HEK293 (cell line): ENCODE data around the gene SIAH2.

Experiments
- CTCF ChIA-PET: fragments of 350-600 bp; formaldehyde crosslinking; extraction: SDS; loops from one replicate; lab custom pipeline; 2021; ENCODE audit warnings: antibody characterized with exemption; lab: Yijun Ruan, JAX
- POLR2A ChIA-PET: fragments of 300-600 bp; formaldehyde crosslinking; extraction: SDS; loops from one replicate; lab custom pipeline; 2020; ENCODE audit warnings: antibody characterized with exemption, inconsistent platforms; lab: Yijun Ruan, JAX
- H3K27ac ChIP-seq: fragments of 200-500 bp; sonication (Bioruptor generic); 2 replicates; pipeline ENCODE4 v1.5.1; 2014; ENCODE audit warnings: low read depth, low read length, control low read depth, inconsistent platforms; ENCODE audit errors: extremely low read depth
- H3K36me3 ChIP-seq, 2 experiments: fragments of 200-500 bp in 1 of 2; sonication (Bioruptor generic) in 1 of 2; 1 replicate in 1 of 2; 2 replicates in 1 of 2; pipeline ENCODE4 v1.5.1; 2014 to 2017; ENCODE audit warnings: inconsistent platforms in 2 of 2, low read length in 2 of 2; ENCODE audit not compliant: control insufficient read depth in 2 of 2, insufficient read depth in 1 of 2
- H3K4me1 ChIP-seq: fragments of 200-500 bp; sonication (Bioruptor generic); 2 replicates; pipeline ENCODE4 v1.5.1; 2014; ENCODE audit warnings: mild to moderate bottlenecking, low read length, inconsistent platforms; ENCODE audit not compliant: control insufficient read depth, insufficient read depth
- H3K4me3 ChIP-seq: 2 replicates; pipeline ENCODE4 v1.5.1; 2011; ENCODE audit warnings: low read depth, mild to moderate bottlenecking, control low read depth, low read length, moderate library complexity
- H3K9me3 ChIP-seq: fragments of 200-500 bp; sonication (Bioruptor generic); 2 replicates; pipeline ENCODE4 v1.5.1; 2014; ENCODE audit warnings: low read depth, low read length, inconsistent platforms; ENCODE audit not compliant: control insufficient read depth, insufficient read depth
- HOXD13 ChIP-seq: sonication (generic); formaldehyde crosslinking; IDR thresholded peaks from 2 replicates; pipeline ENCODE4 v1.8.0; 2022; ENCODE audit warnings: missing genetic modification reagents, borderline replicate concordance
- INSM2 ChIP-seq: fragments of 450-650 bp; formaldehyde crosslinking; IDR thresholded peaks from 2 replicates; pipeline ENCODE4 v1.5.1; 2016; ENCODE audit warnings: missing biosample characterization, missing genetic modification characterization
- KLF17 ChIP-seq: fragments of 450-650 bp; formaldehyde crosslinking; IDR thresholded peaks from 2 replicates; pipeline ENCODE4 v1.5.1; 2016; ENCODE audit warnings: missing biosample characterization, missing genetic modification characterization
- MEIS1 ChIP-seq: sonication (generic); formaldehyde crosslinking; IDR thresholded peaks from 2 replicates; pipeline ENCODE4 v1.8.1; 2022; ENCODE audit warnings: missing genetic modification reagents, mild to moderate bottlenecking, borderline replicate concordance
- ZBTB44 ChIP-seq: fragments of 450-650 bp; IDR thresholded peaks from 2 replicates; pipeline ENCODE4 v1.5.1; 2018; ENCODE audit warnings: missing biosample characterization, mild to moderate bottlenecking, missing genetic modification characterization
- ZFP41 ChIP-seq: fragments of 450-650 bp; formaldehyde crosslinking; IDR thresholded peaks from 2 replicates; pipeline ENCODE4 v1.5.1; 2016; ENCODE audit warnings: missing biosample characterization, missing genetic modification characterization, borderline replicate concordance
- ZNF426 ChIP-seq: fragments of 450-650 bp; formaldehyde crosslinking; IDR thresholded peaks from 2 replicates; pipeline ENCODE4 v1.5.1; 2017; ENCODE audit warnings: missing biosample characterization, missing genetic modification characterization, mild to moderate bottlenecking, inconsistent platforms, moderate library complexity
- ZNF561 ChIP-seq: fragments of 450-650 bp; IDR thresholded peaks from 2 replicates; pipeline ENCODE4 v1.5.1; 2018; ENCODE audit warnings: missing biosample characterization, missing genetic modification characterization, borderline replicate concordance
- ZNF585B ChIP-seq: fragments of 450-650 bp; formaldehyde crosslinking; IDR thresholded peaks from 2 replicates; pipeline ENCODE4 v1.5.1; 2016; ENCODE audit warnings: missing biosample characterization, missing genetic modification characterization
- ZNF677 ChIP-seq: fragments of 450-650 bp; IDR thresholded peaks from 2 replicates; pipeline ENCODE4 v1.5.0; 2018; ENCODE audit warnings: missing biosample characterization, mild to moderate bottlenecking, missing genetic modification characterization, moderate library complexity
- ZNF704 ChIP-seq: fragments of 450-650 bp; formaldehyde crosslinking; IDR thresholded peaks from 2 replicates; pipeline ENCODE4 v1.5.1; 2016; ENCODE audit warnings: missing biosample characterization, missing genetic modification characterization
- ZNF776 ChIP-seq: fragments of 450-650 bp; formaldehyde crosslinking; IDR thresholded peaks from 2 replicates; pipeline ENCODE4 v1.5.0; 2017; ENCODE audit warnings: missing biosample characterization, missing genetic modification characterization, borderline replicate concordance
- TF ChIP-seq, protein P1 (sequence below): fragments of 450-650 bp; formaldehyde crosslinking; IDR thresholded peaks from 2 replicates; pipeline ENCODE4 v1.5.1; 2016; ENCODE audit warnings: missing biosample characterization, missing genetic modification characterization, low read depth
- TF ChIP-seq, protein P2 (sequence below): fragments of 450-650 bp; formaldehyde crosslinking; IDR thresholded peaks from 2 replicates; pipeline ENCODE4 v1.5.1; 2016; ENCODE audit warnings: missing biosample characterization, missing genetic modification characterization, low read depth

The SIAH2 gene

GRCh38 chr3:150784747-150785125, 21.8 kb upstream of the SIAH2 start (continued):
- TF ChIP-seq ZBTB44 = no peak
- TF ChIP-seq ZNF704 (tag by site-specific recombination) = no peak
- TF ChIP-seq ZNF677 (tag by site-specific recombination) = no peak
- TF ChIP-seq, protein P1, sequence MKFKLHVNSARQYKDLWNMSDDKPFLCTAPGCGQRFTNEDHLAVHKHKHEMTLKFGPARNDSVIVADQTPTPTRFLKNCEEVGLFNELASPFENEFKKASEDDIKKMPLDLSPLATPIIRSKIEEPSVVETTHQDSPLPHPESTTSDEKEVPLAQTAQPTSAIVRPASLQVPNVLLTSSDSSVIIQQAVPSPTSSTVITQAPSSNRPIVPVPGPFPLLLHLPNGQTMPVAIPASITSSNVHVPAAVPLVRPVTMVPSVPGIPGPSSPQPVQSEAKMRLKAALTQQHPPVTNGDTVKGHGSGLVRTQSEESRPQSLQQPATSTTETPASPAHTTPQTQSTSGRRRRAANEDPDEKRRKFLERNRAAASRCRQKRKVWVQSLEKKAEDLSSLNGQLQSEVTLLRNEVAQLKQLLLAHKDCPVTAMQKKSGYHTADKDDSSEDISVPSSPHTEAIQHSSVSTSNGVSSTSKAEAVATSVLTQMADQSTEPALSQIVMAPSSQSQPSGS (tag by site-specific recombination) = no peak
- TF ChIP-seq KLF17 (tag by site-specific recombination) = no peak

DNA sequence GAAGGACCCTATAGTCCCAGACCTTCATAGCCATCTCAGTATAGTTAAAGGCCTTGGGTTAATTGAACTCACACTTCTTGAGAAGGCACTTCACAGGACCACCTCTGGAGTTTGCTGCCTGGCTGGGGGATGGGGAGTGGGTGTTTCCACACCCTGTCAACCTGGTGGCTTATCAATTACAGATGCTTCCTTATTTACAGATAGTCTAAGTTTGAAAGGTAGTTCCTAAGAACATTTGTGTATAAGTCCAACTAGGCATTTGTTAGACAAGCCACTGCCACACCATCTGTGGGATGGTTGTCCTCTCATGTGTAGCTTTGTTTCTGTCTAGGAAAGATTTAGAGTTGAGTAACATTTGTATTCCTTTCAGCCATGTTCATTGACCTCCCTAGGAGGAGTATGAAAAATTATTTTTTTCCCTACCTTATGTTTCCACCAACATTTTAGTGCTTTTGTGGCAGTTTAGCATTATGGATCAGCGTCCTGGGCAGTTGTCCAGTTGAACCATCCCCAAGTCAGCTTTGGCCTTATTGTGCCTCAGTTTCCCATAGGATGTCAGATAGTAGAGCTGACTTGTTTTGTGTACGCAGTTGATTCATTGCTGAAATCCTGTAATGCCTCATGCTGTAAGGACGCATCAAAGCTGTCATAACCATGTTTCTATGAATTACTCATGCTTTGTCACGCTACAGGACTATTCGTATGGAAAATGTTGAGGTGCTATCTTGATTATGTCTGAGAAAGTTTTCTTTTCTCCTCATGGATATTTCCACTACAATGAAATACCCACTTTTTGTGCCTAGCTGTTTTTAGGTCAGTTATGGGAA, 21.2 kb upstream of the SIAH2 start:
- no peaks in the 10 kb centered on the region for H3K36me3 ChIP-seq
- H3K4me1 ChIP-seq = no peaks in the 10 kb centered on the region
- H3K9me3 ChIP-seq = no peaks in the 10 kb centered on the region
- ChIA-PET POLR2A (no interaction called here), CTCF (no interaction called here)
- no peak overlapping the region for H3K4me3 ChIP-seq
- TF ChIP-seq ZNF561 (tag by site-specific recombination) (no peak), INSM2 (tag by site-specific recombination) (no peak), ZNF426 (no peak), MEIS1 (CRISPR knock-in tag) (no peak), HOXD13 (no peak), ZNF585B (tag by site-specific recombination) (no peak), ZNF776 (tag by site-specific recombination) (no peak), ZFP41 (tag by site-specific recombination) (no peak)
- TF ChIP-seq, protein P2, sequence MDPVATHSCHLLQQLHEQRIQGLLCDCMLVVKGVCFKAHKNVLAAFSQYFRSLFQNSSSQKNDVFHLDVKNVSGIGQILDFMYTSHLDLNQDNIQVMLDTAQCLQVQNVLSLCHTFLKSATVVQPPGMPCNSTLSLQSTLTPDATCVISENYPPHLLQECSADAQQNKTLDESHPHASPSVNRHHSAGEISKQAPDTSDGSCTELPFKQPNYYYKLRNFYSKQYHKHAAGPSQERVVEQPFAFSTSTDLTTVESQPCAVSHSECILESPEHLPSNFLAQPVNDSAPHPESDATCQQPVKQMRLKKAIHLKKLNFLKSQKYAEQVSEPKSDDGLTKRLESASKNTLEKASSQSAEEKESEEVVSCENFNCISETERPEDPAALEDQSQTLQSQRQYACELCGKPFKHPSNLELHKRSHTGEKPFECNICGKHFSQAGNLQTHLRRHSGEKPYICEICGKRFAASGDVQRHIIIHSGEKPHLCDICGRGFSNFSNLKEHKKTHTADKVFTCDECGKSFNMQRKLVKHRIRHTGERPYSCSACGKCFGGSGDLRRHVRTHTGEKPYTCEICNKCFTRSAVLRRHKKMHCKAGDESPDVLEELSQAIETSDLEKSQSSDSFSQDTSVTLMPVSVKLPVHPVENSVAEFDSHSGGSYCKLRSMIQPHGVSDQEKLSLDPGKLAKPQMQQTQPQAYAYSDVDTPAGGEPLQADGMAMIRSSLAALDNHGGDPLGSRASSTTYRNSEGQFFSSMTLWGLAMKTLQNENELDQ (tag by site-specific recombination) = no peak
- no peak overlapping the region for H3K27ac ChIP-seq
